Neural cell (in vitro differentiated cells): ENCODE measurements around the gene MTNR1B.

ENCODE experiments used
- EP300 ChIP-seq: fragments of 450-650 bp; conservative IDR thresholded peaks from 2 replicates; pipeline ENCODE4 v1.6.1; 2014; ENCODE audit warnings: antibody characterized with exemption, mild to moderate bottlenecking, moderate library complexity; ENCODE audit not compliant: poor library complexity, severe bottlenecking
- EZH2 ChIP-seq: fragments of 200-600, 300-800 bp; shearing (Covaris generic), sonication (generic); IDR thresholded peaks from 2 replicates; pipeline ENCODE4 v1.6.1; 2014; ENCODE audit warnings: antibody characterized with exemption, low read length, borderline replicate concordance, mild to moderate bottlenecking; ENCODE audit not compliant: insufficient read depth, poor library complexity, severe bottlenecking
- MXI1 ChIP-seq: fragments of 450-650 bp; conservative IDR thresholded peaks from 2 replicates; pipeline ENCODE4 v1.6.1; 2014; ENCODE audit warnings: antibody characterized with exemption, mild to moderate bottlenecking; ENCODE audit not compliant: poor library complexity, severe bottlenecking
- POLR2AphosphoS5 ChIP-seq: IDR thresholded peaks from 2 replicates; pipeline ENCODE4 v1.6.1; 2012
- RAD21 ChIP-seq: fragments of 450-650 bp; conservative IDR thresholded peaks from 2 replicates; pipeline ENCODE4 v1.6.1; 2014; ENCODE audit warnings: antibody characterized with exemption, mild to moderate bottlenecking, moderate library complexity
- TAF1 ChIP-seq: IDR thresholded peaks from 2 replicates; pipeline ENCODE4 v1.6.1; 2012; ENCODE audit warnings: low read depth
- TF ChIP-seq, protein P1 (sequence below): fragments of 450-650 bp; IDR thresholded peaks from 2 replicates; pipeline ENCODE4 v1.5.1; 2014; ENCODE audit warnings: antibody characterized with exemption, mild to moderate bottlenecking, moderate library complexity; ENCODE audit not compliant: poor library complexity, severe bottlenecking

DNA sequence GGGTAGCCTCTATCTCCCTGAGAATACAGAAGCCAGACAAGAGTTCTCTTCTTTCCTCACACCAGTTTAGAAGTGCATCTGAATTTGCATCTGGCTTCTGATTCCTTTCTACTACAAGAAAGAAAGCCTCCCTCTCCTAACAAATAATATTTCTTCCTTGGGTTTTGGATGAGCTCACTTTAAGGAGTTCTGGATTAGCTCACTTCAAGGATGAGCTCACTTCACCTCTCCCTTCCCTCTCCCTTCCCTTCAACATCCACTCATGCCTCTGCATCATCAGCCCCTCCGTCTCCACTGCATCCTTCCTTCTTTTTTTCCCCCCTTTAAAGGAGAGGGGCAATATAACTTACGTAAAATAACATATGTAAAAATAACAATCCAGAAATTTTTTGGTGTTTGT, 1.6 kb upstream of the MTNR1B start:
- TF ChIP-seq EP300 (no peak), POLR2AphosphoS5 (no peak), EZH2 (no peak), TAF1 (no peak), MXI1 (no peak), RAD21 (no peak)
- TF ChIP-seq, protein P1, sequence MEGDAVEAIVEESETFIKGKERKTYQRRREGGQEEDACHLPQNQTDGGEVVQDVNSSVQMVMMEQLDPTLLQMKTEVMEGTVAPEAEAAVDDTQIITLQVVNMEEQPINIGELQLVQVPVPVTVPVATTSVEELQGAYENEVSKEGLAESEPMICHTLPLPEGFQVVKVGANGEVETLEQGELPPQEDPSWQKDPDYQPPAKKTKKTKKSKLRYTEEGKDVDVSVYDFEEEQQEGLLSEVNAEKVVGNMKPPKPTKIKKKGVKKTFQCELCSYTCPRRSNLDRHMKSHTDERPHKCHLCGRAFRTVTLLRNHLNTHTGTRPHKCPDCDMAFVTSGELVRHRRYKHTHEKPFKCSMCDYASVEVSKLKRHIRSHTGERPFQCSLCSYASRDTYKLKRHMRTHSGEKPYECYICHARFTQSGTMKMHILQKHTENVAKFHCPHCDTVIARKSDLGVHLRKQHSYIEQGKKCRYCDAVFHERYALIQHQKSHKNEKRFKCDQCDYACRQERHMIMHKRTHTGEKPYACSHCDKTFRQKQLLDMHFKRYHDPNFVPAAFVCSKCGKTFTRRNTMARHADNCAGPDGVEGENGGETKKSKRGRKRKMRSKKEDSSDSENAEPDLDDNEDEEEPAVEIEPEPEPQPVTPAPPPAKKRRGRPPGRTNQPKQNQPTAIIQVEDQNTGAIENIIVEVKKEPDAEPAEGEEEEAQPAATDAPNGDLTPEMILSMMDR, result no peak
